Dedifferentiated amniotic fluid mesenchymal stem cell (primary cell): ENCODE results near the gene PXN.
"Not testable (repeated sequence)": the region's sequence is repeated elsewhere in the genome, so short reads cannot be mapped to it uniquely, and the experiment has no call there.

Experiments
- DNase-seq: peaks from one replicate; pipeline ENCODE4 v3.0.0-alpha.2; 2016; ENCODE audit errors: extremely low spot score

The PXN gene

GRCh38 chr12:120262852-120263747 lies 2.4 kb downstream of the PXN start:
- no peak for DNase-seq

GRCh38 chr12:120261951-120262851 lies 3.3 kb downstream of the PXN start:
- no peak for DNase-seq

GRCh38 chr12:120260607-120261006 lies 4.9 kb downstream of the PXN start:
- DNase-seq = no peak

GRCh38 chr12:120259418-120260202 lies 5.9 kb downstream of the PXN start:
- no peak for DNase-seq

GRCh38 chr12:120258323-120258896 lies 7.1 kb downstream of the PXN start:
- no peak for DNase-seq

- DNase-seq = peak; percentile 95
Measured at GRCh38 chr12:120257041-120257821, 8.3 kb downstream of the PXN start.

- no peak for DNase-seq
Measured at GRCh38 chr12:120254809-120255208, 10.7 kb downstream of the PXN start.

GRCh38 chr12:120253313-120253712 lies 12.2 kb downstream of the PXN start:
- not testable (repeated sequence) for DNase-seq

GRCh38 chr12:120252071-120252906 lies 13.2 kb downstream of the PXN start:
- no peak for DNase-seq

GRCh38 chr12:120251364-120252070 lies 14.0 kb downstream of the PXN start:
- DNase-seq = not testable (repeated sequence)

GRCh38 chr12:120249875-120250795 lies 15.4 kb downstream of the PXN start:
- DNase-seq = no peak

- DNase-seq = no peak
Measured at GRCh38 chr12:120249266-120249874, 16.2 kb downstream of the PXN start.

- no peak for DNase-seq
Measured at GRCh38 chr12:120247621-120248030, 17.9 kb downstream of the PXN start.

GRCh38 chr12:120247183-120247582 lies 18.3 kb downstream of the PXN start:
- no peak for DNase-seq

- not testable (repeated sequence) for DNase-seq
Measured at GRCh38 chr12:120246705-120247104, 18.8 kb downstream of the PXN start.

- no peak for DNase-seq
Measured at GRCh38 chr12:120242971-120243699, 22.4 kb downstream of the PXN start.

GRCh38 chr12:120242275-120242799 lies 23.2 kb downstream of the PXN start:
- DNase-seq = no peak
